CD14-positive monocyte (primary cell): ENCODE results near the gene KCNJ16. TPM values are rescaled to one million over a fixed set of nuclear protein-coding genes. Genes with fewer than 3 reads are reported as not detected.

Source experiments
- DNase-seq, 3 donors: peaks; one replicate each; pipeline ENCODE4 v3.0.0-alpha.2; 2011 to 2022
- H2AFZ ChIP-seq: 2 replicates; pipeline ENCODE4 v1.6.0; 2012; ENCODE audit warnings: mild to moderate bottlenecking, low read depth, low read length, inconsistent platforms; ENCODE audit not compliant: insufficient read depth, poor library complexity, severe bottlenecking
- H3K27ac ChIP-seq, 2 donors: 1 replicate in 1 of 2; 2 replicates in 1 of 2; pipeline ENCODE4 v1.5.1; 2012 to 2013; ENCODE audit warnings: low read length in 2 of 2, control low read depth in 1 of 2, inconsistent platforms in 1 of 2, low read depth in 1 of 2, mild to moderate bottlenecking in 1 of 2
- H3K27me3 ChIP-seq, 2 donors: one replicate each; pipeline versions ENCODE4 v1.6.0 to v1.6.1; 2011 to 2013; ENCODE audit warnings: low read length in 2 of 2; ENCODE audit not compliant: control insufficient read depth in 2 of 2, insufficient read depth in 2 of 2
- H3K36me3 ChIP-seq, 2 donors: replicated peaks in 1 of 2; 1 replicate in 1 of 2; 2 replicates in 1 of 2; pipeline versions ENCODE4 v1.5.1 to v1.6.1; 2012 to 2013; ENCODE audit warnings: low read length in 2 of 2, control low read depth in 1 of 2, inconsistent platforms in 1 of 2, mild to moderate bottlenecking in 1 of 2; ENCODE audit not compliant: insufficient read depth in 2 of 2, control insufficient read depth in 1 of 2
- H3K4me1 ChIP-seq, 2 donors: 1 replicate in 1 of 2; 2 replicates in 1 of 2; pipeline versions ENCODE4 v1.5.1 to v1.6.1; 2012 to 2013; ENCODE audit warnings: low read length in 2 of 2, control low read depth in 1 of 2, inconsistent platforms in 1 of 2, mild to moderate bottlenecking in 1 of 2, moderate library complexity in 1 of 2; ENCODE audit not compliant: insufficient read depth in 2 of 2, control insufficient read depth in 1 of 2
- H3K4me2 ChIP-seq: replicated peaks from 2 replicates; pipeline ENCODE3; 2012; ENCODE audit warnings: low read length, moderate library complexity, mild to moderate bottlenecking; ENCODE audit not compliant: poor library complexity, severe bottlenecking; ENCODE audit errors: extremely low read depth
- H3K4me3 ChIP-seq, 3 experiments: fragments of 200-600 bp in 1 of 3; sonication (generic) in 1 of 3; replicated peaks in 1 of 3; 1 replicate in 2 of 3; 2 replicates in 1 of 3; pipeline ENCODE4 v1.5.1; 2011 to 2013; ENCODE audit warnings: low read length in 3 of 3, mild to moderate bottlenecking in 3 of 3, control low read depth in 2 of 3, low read depth in 2 of 3, inconsistent platforms in 1 of 3, moderate library complexity in 1 of 3
- H3K79me2 ChIP-seq: 2 replicates; pipeline ENCODE4 v1.6.0; 2012; ENCODE audit warnings: mild to moderate bottlenecking, control low read depth, inconsistent platforms, low read length, moderate library complexity; ENCODE audit not compliant: insufficient read depth
- H3K9ac ChIP-seq: 2 replicates; pipeline ENCODE4 v1.6.0; 2017; ENCODE audit warnings: low read length, mild to moderate bottlenecking; ENCODE audit not compliant: insufficient read depth, poor library complexity, severe bottlenecking
- H3K9me3 ChIP-seq, 2 donors: replicated peaks in 1 of 2; 1 replicate in 1 of 2; 2 replicates in 1 of 2; pipeline versions ENCODE4 v1.5.1 to v1.6.1; 2012 to 2013; ENCODE audit warnings: low read length in 2 of 2, control low read depth in 1 of 2; ENCODE audit not compliant: control insufficient read depth in 1 of 2, insufficient read depth in 1 of 2
- H4K20me1 ChIP-seq: 2 replicates; pipeline ENCODE4 v1.6.0; 2012; ENCODE audit warnings: mild to moderate bottlenecking, low read length, control low read depth, moderate library complexity; ENCODE audit not compliant: insufficient read depth
- H3K27ac Mint-ChIP-seq, 7 donors: one replicate each; pipeline ENCODE4 v1.8.0; 2020; ENCODE audit warnings: mild to moderate bottlenecking in 7 of 7, mixed read lengths in 7 of 7, moderate library complexity in 6 of 7, inconsistent platforms in 2 of 7
- H3K27me3 Mint-ChIP-seq, 3 donors: one replicate each; pipeline ENCODE4 v1.8.0; 2021 to 2022; ENCODE audit warnings: low read depth in 3 of 3, mild to moderate bottlenecking in 3 of 3, mixed read lengths in 3 of 3, moderate library complexity in 3 of 3, inconsistent platforms in 1 of 3
- H3K36me3 Mint-ChIP-seq, 2 donors: one replicate each; pipeline ENCODE4 v1.8.0; 2020; ENCODE audit warnings: mixed read lengths in 2 of 2, inconsistent platforms in 1 of 2, mild to moderate bottlenecking in 1 of 2
- H3K4me1 Mint-ChIP-seq: one replicate; pipeline ENCODE4 v1.8.0; 2020; ENCODE audit warnings: mild to moderate bottlenecking, mixed read lengths
- H3K4me3 Mint-ChIP-seq, 2 donors: one replicate each; pipeline ENCODE4 v1.8.0; 2020; ENCODE audit warnings: mild to moderate bottlenecking in 2 of 2, mixed read lengths in 2 of 2, moderate library complexity in 1 of 2
- H3K9me3 Mint-ChIP-seq, 7 donors: one replicate each; pipeline ENCODE4 v1.8.0; 2020 to 2022; ENCODE audit warnings: mixed read lengths in 7 of 7, mild to moderate bottlenecking in 6 of 7, moderate library complexity in 6 of 7, inconsistent platforms in 2 of 7
- CTCF ChIP-seq: fragments of 200-600 bp; IDR thresholded peaks from one replicate; pipeline ENCODE4 v1.8.0; 2022; ENCODE audit warnings: antibody characterized with exemption, mild to moderate bottlenecking
- WGBS: methylation state at CpG from one replicate; pipeline ENCODE4 v1.1.5; 2013; ENCODE audit warnings: missing lambda C conversion rate; ENCODE audit not compliant: insufficient coverage; 5-methylcytosine and 5-hydroxymethylcytosine counted together
- intact Hi-C, 2 donors: fragments of 100-400 bp; cut with micrococcal nuclease; formaldehyde crosslinking; loops; one replicate each; pipeline versions ENCODE4 v1.15.0 to v1.15.1; 2023
- polyA plus RNA-seq, 3 donors: library from polyadenylated mRNA; depleted of rRNA in 1 of 3; unstranded in 2 of 3; stranded (reverse) in 1 of 3; fragments of 300-500 nt in 2 of 3; fragments of >200 nt in 1 of 3; fragmentation: Illumina TruSeq in 2 of 3; gene quantifications; 1 replicate in 2 of 3; 2 replicates in 1 of 3; pipeline ENCODE4 v1.2.3, GENCODE V29; 2012 to 2021

The KCNJ16 gene
- polyA plus RNA-seq, 3 donors: not detected

GRCh38 chr17:70157151-70157550, 82.1 kb downstream of the KCNJ16 start:
- Mint-ChIP-seq H3K4me1 (peaks cover 3% of the 10 kb centered on the region), H3K27ac (no peak overlapping the region), H3K9me3 (no peaks in the 10 kb centered on the region), H3K4me3 (no peak overlapping the region), H3K36me3 (no peaks in the 10 kb centered on the region), H3K27me3 (no peaks in the 10 kb centered on the region)
- Histone ChIP-seq H3K79me2 (no peaks in the 10 kb centered on the region), H4K20me1 (no peaks in the 10 kb centered on the region), H3K4me3 (no peak overlapping the region), H3K36me3 (no peaks in the 10 kb centered on the region), H3K9me3 (no peaks in the 10 kb centered on the region), H3K4me2 (no peak overlapping the region), H3K27me3 (no peaks in the 10 kb centered on the region), H2AFZ (no peak overlapping the region), H3K4me1 (no peaks in the 10 kb centered on the region), H3K27ac (no peak overlapping the region), H3K9ac (no peak overlapping the region)
- intact Hi-C loops: no loop called here
- DNase-seq: no peak
- no peak for TF ChIP-seq CTCF
- WGBS: no CpG with 5 or more reads among the region's 4 CpGs

- Histone ChIP-seq H2AFZ (no peak overlapping the region), H3K79me2 (no peaks in the 10 kb centered on the region), H3K36me3 (no peaks in the 10 kb centered on the region), H3K4me1 (no peaks in the 10 kb centered on the region), H3K9me3 (no peaks in the 10 kb centered on the region), H3K4me2 (no peak overlapping the region), H3K27ac (no peak overlapping the region), H3K27me3 (no peaks in the 10 kb centered on the region), H4K20me1 (no peaks in the 10 kb centered on the region), H3K9ac (no peak overlapping the region), H3K4me3 (no peak overlapping the region)
- DNase-seq: no peak
- Mint-ChIP-seq H3K4me1 (peaks cover 3% of the 10 kb centered on the region), H3K36me3 (no peaks in the 10 kb centered on the region), H3K4me3 (no peak overlapping the region), H3K9me3 (no peaks in the 10 kb centered on the region), H3K27ac (no peak overlapping the region), H3K27me3 (no peaks in the 10 kb centered on the region)
- no peak for TF ChIP-seq CTCF
- WGBS: 57% methylated on average over 1 of the region's 4 CpGs
- intact Hi-C loops: no loop called here
These were observed 83.2 kb downstream of the KCNJ16 start for GRCh38 chr17:70158180-70158579.
